Activated CD8-positive, alpha-beta memory T cell treated with anti-CD3 and anti-CD28 coated beads for 36 hours (primary cell): ENCODE results near the gene MS4A15. TPM values are rescaled to one million over a fixed set of nuclear protein-coding genes. Genes with fewer than 3 reads are reported as not detected.

Source experiments
- CTCF ChIA-PET: fragments of 350-600 bp; sonication (Branson Sonifier 250); formaldehyde crosslinking; loops from one replicate; lab custom pipeline; 2021; ENCODE audit warnings: antibody characterized with exemption; lab: Charles Lee
- POLR2A ChIA-PET: fragments of 350-600 bp; sonication (Branson Sonifier 250); formaldehyde crosslinking; loops from one replicate; lab custom pipeline; 2021; ENCODE audit warnings: antibody characterized with exemption; lab: Charles Lee
- total RNA-seq, 2 experiments: library from RNA; stranded (reverse); gene quantifications; one replicate each; pipeline ENCODE4 v1.2.3, GENCODE V29; 2021

MS4A15 gene
- total RNA-seq, 2 experiments from 2014 or later = not detected

GRCh38 chr11:60825790-60826189 lies 69.1 kb downstream of the MS4A15 start:
- POLR2A ChIA-PET = no interaction called here
- CTCF ChIA-PET = no interaction called here

Other genes with a start within 250 kb of the MS4A15 start
- not detected for gene MS4A13, start 241.5 kb upstream of the MS4A15 start, total RNA-seq
- not detected for gene MS4A8, start 57.3 kb upstream of the MS4A15 start, total RNA-seq
- gene MS4A18, start 32.1 kb upstream of the MS4A15 start, total RNA-seq = not detected
- not detected for gene MS4A10, start 28.5 kb downstream of the MS4A15 start, total RNA-seq
- 100 to 1,000 TPM; 107 to 110 TPM for gene CCDC86, start 85.2 kb downstream of the MS4A15 start, total RNA-seq
- under 1 TPM; 0.15 to 0.19 TPM for gene PTGDR2, start 99.1 kb downstream of the MS4A15 start, total RNA-seq
- not detected for gene ZP1, start 110.7 kb downstream of the MS4A15 start, total RNA-seq
- gene PRPF19, start 149.7 kb downstream of the MS4A15 start, total RNA-seq = 100 to 1,000 TPM; 199 to 204 TPM
- gene TMEM109, start 157.3 kb downstream of the MS4A15 start, total RNA-seq = 100 to 1,000 TPM; 145 to 154 TPM
- 1 to 10 TPM in 1 of 2 experiments, under 1 TPM in 1; 0.99 to 1.1 TPM for gene TMEM132A, start 167.6 kb downstream of the MS4A15 start, total RNA-seq
- 1 to 10 TPM in 1 of 2 experiments, under 1 TPM in 1; 0.95 to 2.3 TPM for gene SLC15A3, start 195.3 kb downstream of the MS4A15 start, total RNA-seq
- 100 to 1,000 TPM; 209 to 212 TPM for gene CD6, start 214.8 kb downstream of the MS4A15 start, total RNA-seq